Stimulated activated effector memory CD8-positive, alpha-beta T cell treated with anti-CD3 and anti-CD28 coated beads, Interleukin-12 subunit alpha, Interleukin-12 subunit beta, amount 100 ng/mL, for 72 hours (primary cell): ENCODE measurements around the gene PCMT1.

Source experiments
- ATAC-seq: fragments of 150-1000 bp; cut with Tn5 transposase; 2 replicates; pipeline ENCODE4 v1.10.0; 2021
- DNase-seq, 2 donors: peaks; one replicate each; pipeline ENCODE4 v3.0.0; 2021 to 2022; ENCODE audit warnings: low spot score in 2 of 2
- H3K27ac Mint-ChIP-seq: one replicate; pipeline ENCODE4 v1.8.0; 2022; ENCODE audit warnings: mild to moderate bottlenecking, mixed read lengths
- H3K36me3 Mint-ChIP-seq: one replicate; pipeline ENCODE4 v1.8.0; 2022; ENCODE audit warnings: mild to moderate bottlenecking, mixed read lengths
- H3K4me1 Mint-ChIP-seq: one replicate; pipeline ENCODE4 v1.8.0; 2022; ENCODE audit warnings: mixed read lengths
- H3K4me3 Mint-ChIP-seq: one replicate; pipeline ENCODE4 v1.8.0; 2022; ENCODE audit warnings: mild to moderate bottlenecking, mixed read lengths
- H3K9me3 Mint-ChIP-seq: one replicate; pipeline ENCODE4 v1.8.0; 2022; ENCODE audit warnings: mixed read lengths

PCMT1 gene

GRCh38 chr6:149749594-149750135 is at the start of gene PCMT1:
Gene PCMT1, plus strand, starts transcription at chr6:149749741. Its CDS starts 161 bp downstream, at chr6:149749902.
- Mint-ChIP-seq H3K4me3 (peak within 1 kb of the TSS; percentile 84), H3K9me3 (no peaks in the 10 kb centered on the region), H3K36me3 (peaks cover 27% of the 10 kb centered on the region), H3K27ac (peak within 1 kb of the TSS; percentile 89), H3K4me1 (peaks cover 14% of the 10 kb centered on the region)
- ATAC-seq, result peak; percentile 91
- DNase-seq, result peak; percentile 95 to 97

- DNase-seq (no peak), ATAC-seq (no peak)
- Mint-ChIP-seq H3K27ac (no peak overlapping the region), H3K4me3 (no peak overlapping the region), H3K9me3 (no peaks in the 10 kb centered on the region), H3K4me1 (peaks cover 22% of the 10 kb centered on the region), H3K36me3 (peaks cover 69% of the 10 kb centered on the region)
These were observed 47.8 kb upstream of the PCMT1 start for GRCh38 chr6:149701714-149702113.

- peaks cover 45% of the 10 kb centered on the region for H3K4me1 Mint-ChIP-seq
- peak overlapping the region; percentile 33 for H3K27ac Mint-ChIP-seq
- H3K9me3 Mint-ChIP-seq, result no peaks in the 10 kb centered on the region
- no peak overlapping the region for H3K4me3 Mint-ChIP-seq
- DNase-seq, result no peak
- no peak for ATAC-seq
- H3K36me3 Mint-ChIP-seq, result peaks cover 54% of the 10 kb centered on the region
These were observed 37.8 kb upstream of the PCMT1 start for GRCh38 chr6:149711711-149712110.

- H3K27ac Mint-ChIP-seq, result no peak overlapping the region
These were observed 35.1 kb upstream of the PCMT1 start for GRCh38 chr6:149714442-149714841.

GRCh38 chr6:149716181-149716963 is 33.2 kb upstream of the PCMT1 start:
- Mint-ChIP-seq H3K4me3 (peak overlapping the region; percentile 91), H3K36me3 (peaks cover 49% of the 10 kb centered on the region), H3K4me1 (peaks cover 15% of the 10 kb centered on the region), H3K9me3 (no peaks in the 10 kb centered on the region), H3K27ac (peak overlapping the region; percentile 99)
- ATAC-seq (no peak), DNase-seq (no peak)

More at GRCh38 chr6:149714442-149714841, 35.1 kb upstream of the PCMT1 start:
- H3K9me3 Mint-ChIP-seq, result no peaks in the 10 kb centered on the region
- ATAC-seq (no peak), DNase-seq (no peak)
- H3K4me3 Mint-ChIP-seq, result no peak overlapping the region
- peaks cover 31% of the 10 kb centered on the region for H3K4me1 Mint-ChIP-seq
- H3K36me3 Mint-ChIP-seq, result peaks cover 53% of the 10 kb centered on the region

- Mint-ChIP-seq H3K9me3 (no peaks in the 10 kb centered on the region), H3K4me1 (peaks cover 8% of the 10 kb centered on the region), H3K36me3 (peaks cover 47% of the 10 kb centered on the region), H3K27ac (peak overlapping the region; percentile 99), H3K4me3 (peak overlapping the region; percentile 91)
- DNase-seq (no peak), ATAC-seq (no peak)
These were observed 32.3 kb upstream of the PCMT1 start for GRCh38 chr6:149717255-149717587.

GRCh38 chr6:149717588-149718458 is 31.7 kb upstream of the PCMT1 start, which contains the start of gene LATS1:
Gene LATS1, minus strand, starts transcription at chr6:149718101. Its CDS starts 15,975 bp downstream, at chr6:149702126.
- Mint-ChIP-seq H3K36me3 (peaks cover 48% of the 10 kb centered on the region), H3K27ac (peak within 1 kb of the TSS; percentile 99), H3K4me3 (peak within 1 kb of the TSS; percentile 91), H3K4me1 (peaks cover 8% of the 10 kb centered on the region), H3K9me3 (no peaks in the 10 kb centered on the region)
- peak; percentile 89 to 97 for DNase-seq
- peak; percentile 96 for ATAC-seq

GRCh38 chr6:149719531-149719930 is 30.0 kb upstream of the PCMT1 start:
- Mint-ChIP-seq H3K4me3 (no peak overlapping the region), H3K36me3 (peaks cover 50% of the 10 kb centered on the region), H3K9me3 (no peaks in the 10 kb centered on the region), H3K27ac (no peak overlapping the region), H3K4me1 (peaks cover 14% of the 10 kb centered on the region)
- DNase-seq, result no peak
- ATAC-seq, result no peak

GRCh38 chr6:149723262-149723661 is 26.3 kb upstream of the PCMT1 start:
- peaks cover 6% of the 10 kb centered on the region for H3K4me1 Mint-ChIP-seq
- H3K27ac Mint-ChIP-seq, result no peak overlapping the region
- no peak overlapping the region for H3K4me3 Mint-ChIP-seq
- ATAC-seq, result no peak
- peaks cover 62% of the 10 kb centered on the region for H3K36me3 Mint-ChIP-seq
- DNase-seq, result no peak
- no peaks in the 10 kb centered on the region for H3K9me3 Mint-ChIP-seq

GRCh38 chr6:149723771-149724417 is 25.6 kb upstream of the PCMT1 start:
- Mint-ChIP-seq H3K4me3 (no peak overlapping the region), H3K36me3 (peaks cover 65% of the 10 kb centered on the region), H3K9me3 (no peaks in the 10 kb centered on the region), H3K4me1 (peaks cover 13% of the 10 kb centered on the region), H3K27ac (no peak overlapping the region)
- no peak for DNase-seq
- ATAC-seq, result peak; percentile 92

- DNase-seq, result no peak
- Mint-ChIP-seq H3K27ac (no peak overlapping the region), H3K9me3 (no peaks in the 10 kb centered on the region), H3K36me3 (peaks cover 84% of the 10 kb centered on the region), H3K4me1 (peaks cover 14% of the 10 kb centered on the region), H3K4me3 (no peak overlapping the region)
- ATAC-seq, result no peak
These were observed 23.8 kb upstream of the PCMT1 start for GRCh38 chr6:149725785-149726184.

- H3K4me1 Mint-ChIP-seq, result peaks cover 14% of the 10 kb centered on the region
- H3K27ac Mint-ChIP-seq, result peak overlapping the region; percentile 50
- DNase-seq (no peak), ATAC-seq (no peak)
- no peaks in the 10 kb centered on the region for H3K9me3 Mint-ChIP-seq
- H3K36me3 Mint-ChIP-seq, result peaks cover 99% of the 10 kb centered on the region
- no peak overlapping the region for H3K4me3 Mint-ChIP-seq
These were observed 21.6 kb upstream of the PCMT1 start for GRCh38 chr6:149727793-149728498.

- H3K36me3 Mint-ChIP-seq, result peaks cover 99% of the 10 kb centered on the region
- H3K9me3 Mint-ChIP-seq, result no peaks in the 10 kb centered on the region
- H3K27ac Mint-ChIP-seq, result peak overlapping the region; percentile 50
- DNase-seq, result no peak
- H3K4me3 Mint-ChIP-seq, result no peak overlapping the region
- peaks cover 13% of the 10 kb centered on the region for H3K4me1 Mint-ChIP-seq
- no peak for ATAC-seq
These were observed 20.9 kb upstream of the PCMT1 start for GRCh38 chr6:149728499-149729234.

- no peaks in the 10 kb centered on the region for H3K9me3 Mint-ChIP-seq
- H3K27ac Mint-ChIP-seq, result no peak overlapping the region
- no peak overlapping the region for H3K4me3 Mint-ChIP-seq
- H3K36me3 Mint-ChIP-seq, result peaks cover 99% of the 10 kb centered on the region
- ATAC-seq (no peak), DNase-seq (no peak)
- peaks cover 8% of the 10 kb centered on the region for H3K4me1 Mint-ChIP-seq
These were observed 19.7 kb upstream of the PCMT1 start for GRCh38 chr6:149729824-149730223.
